GM21423 (cell line): Measurements from ENCODE around the gene NR5A2.

Source experiments
- ATAC-seq: cut with Tn5 transposase; IDR thresholded peaks from one replicate; pipeline ENCODE4 v1.9.1; 2021; ENCODE audit warnings: mild to moderate bottlenecking, moderate library complexity; ENCODE audit not compliant: unreplicated experiment

The NR5A2 gene

DNA sequence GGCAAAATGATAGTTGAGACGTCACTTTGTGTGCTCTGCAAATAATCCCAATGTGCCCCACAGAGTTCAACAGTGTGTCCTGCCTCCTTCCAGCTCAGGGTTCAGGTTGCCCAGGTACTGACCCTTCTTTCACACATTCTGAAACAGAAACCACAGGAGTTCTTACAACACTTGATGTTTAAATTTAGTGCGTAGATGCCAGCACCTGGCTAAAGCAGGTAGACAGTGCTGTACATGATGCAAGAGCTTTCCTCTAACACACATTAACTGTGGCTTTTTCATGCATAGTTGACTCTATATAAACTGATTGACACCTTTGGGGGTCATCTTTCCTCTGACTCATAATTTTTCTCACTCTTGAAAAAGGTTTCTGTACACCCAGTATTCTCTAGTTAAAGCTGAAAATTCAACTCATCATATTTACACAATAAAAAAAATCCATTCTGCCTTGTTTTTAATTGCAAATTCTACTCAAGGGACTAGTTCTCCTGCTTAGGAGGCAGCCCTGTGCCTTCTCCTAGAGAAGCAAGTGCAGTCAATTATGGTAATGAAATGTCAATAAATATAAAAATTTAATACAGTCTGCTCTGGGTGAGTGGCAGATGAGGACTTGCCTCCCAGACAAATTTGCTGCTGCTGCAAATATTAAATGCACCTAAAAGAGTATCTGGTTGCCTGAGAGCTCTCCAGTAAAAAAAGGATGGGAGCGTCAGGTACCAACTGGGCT is 91.4 kb downstream of the NR5A2 start:
- ATAC-seq, result no peak

DNA sequence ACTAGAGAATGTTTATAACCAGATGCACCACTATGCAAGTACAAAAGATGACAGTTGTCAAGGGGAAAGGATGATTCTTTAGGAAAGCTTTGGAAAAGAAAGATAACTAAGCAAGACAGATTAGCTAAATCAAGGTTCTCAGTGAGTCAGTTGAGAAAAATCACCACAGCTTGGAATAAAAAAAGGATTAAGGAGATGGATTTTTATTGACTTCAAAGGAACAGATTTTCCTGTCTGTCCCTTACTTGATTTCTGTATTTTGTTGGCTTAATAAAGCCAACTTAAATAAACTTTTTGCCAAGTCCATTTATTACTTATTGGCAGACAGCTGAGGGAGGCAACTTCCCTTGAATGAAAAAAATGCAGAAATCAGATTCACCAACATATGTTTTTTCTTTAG is 93.9 kb downstream of the NR5A2 start:
- ATAC-seq, result no peak

DNA sequence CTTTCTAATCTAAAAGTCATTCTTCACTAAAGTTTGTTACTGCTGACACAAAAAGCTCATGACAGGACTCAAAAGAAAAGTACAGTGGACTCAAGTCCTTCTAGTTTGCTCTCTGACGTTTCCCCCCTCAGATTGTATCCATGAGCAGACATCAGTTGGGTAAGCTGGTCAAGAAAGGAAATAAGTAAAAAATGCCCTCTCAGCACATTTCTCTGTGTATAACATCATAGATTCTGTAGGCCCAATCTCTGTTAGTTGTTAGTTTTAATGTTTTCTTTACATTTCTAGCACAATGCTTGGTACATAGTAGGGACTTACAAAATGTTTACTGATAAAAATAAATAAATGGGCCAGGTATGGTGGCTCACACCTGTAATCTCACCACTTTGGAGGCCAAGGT is 96.8 kb downstream of the NR5A2 start:
- ATAC-seq, result no peak

- ATAC-seq, result no peak
Measured at GRCh38 chr1:200128081-200128480, 100.6 kb downstream of the NR5A2 start.

DNA sequence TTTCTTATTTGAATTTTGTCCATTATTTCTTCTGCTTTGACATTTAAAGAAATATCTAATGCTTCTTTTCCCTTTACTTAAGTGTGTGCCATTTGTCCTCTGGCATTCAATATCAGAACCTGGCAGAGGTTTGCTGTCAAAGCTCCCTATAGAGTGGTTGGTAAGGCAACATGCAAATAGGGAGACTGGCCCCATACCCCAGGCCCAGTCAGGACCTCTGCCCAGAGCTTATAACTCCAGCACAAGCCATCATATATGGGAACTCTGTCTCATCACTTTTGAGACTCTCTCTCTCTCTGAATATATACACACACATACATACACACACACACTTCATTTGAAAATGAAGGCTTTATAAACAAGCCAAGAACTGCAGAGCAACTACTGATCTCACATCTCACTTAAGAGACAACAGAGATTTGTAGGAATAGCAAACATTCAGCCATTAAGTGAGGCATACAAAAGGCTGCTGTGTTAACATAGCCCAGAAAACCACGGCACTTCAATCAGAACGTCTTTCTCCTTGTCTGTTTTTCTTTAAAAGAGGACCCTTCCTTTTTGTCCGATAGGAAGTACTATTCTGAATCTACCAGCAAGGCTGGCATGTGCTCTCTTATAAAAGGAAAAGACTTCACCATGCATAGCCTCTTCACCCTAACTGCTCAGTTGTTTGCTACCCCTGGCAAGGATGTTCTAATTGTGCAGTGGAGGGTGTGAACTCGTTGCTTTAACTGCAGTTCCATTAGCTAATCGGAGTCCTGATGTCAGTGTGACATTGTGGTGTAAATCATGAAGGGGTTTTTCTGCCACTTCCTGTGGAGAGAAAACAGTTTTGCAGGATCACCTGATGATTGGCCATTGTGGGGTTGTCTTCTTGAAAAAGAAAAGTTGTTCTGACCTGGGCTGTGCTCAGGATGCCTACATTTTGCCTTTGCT is 101.7 kb downstream of the NR5A2 start:
- no peak for ATAC-seq

GRCh38 chr1:200130552-200130951 is 103.0 kb downstream of the NR5A2 start:
- ATAC-seq, result no peak

DNA sequence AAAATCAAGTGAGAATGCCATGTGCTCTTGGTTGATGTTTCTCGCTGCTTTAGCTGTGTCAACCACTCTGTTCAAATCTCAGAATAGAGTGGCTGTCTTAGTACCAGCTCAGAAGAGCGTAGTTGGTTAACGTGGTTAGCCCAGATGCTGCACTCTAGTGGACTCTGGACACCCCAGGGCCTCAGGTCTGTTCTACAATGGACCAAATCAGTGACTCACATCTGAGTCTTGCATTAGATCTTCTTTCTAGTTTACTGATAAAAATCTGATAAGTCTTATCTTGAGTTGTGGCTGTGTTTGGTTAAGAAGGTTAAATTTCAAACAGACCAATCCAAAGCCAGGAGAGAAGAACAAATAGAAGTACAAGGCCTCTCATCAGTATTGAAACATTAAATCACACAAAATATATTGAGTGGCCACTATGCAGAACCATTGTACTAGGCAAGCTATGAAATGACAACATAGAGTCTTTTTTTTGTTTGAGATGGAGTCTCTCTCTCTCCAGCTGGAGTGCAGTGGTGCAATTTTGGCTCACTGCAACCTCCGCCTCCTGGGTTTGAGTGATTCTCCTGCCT is 104.1 kb downstream of the NR5A2 start:
- no peak for ATAC-seq

- no peak for ATAC-seq
Measured at GRCh38 chr1:200133123-200133522, 105.6 kb downstream of the NR5A2 start.

DNA sequence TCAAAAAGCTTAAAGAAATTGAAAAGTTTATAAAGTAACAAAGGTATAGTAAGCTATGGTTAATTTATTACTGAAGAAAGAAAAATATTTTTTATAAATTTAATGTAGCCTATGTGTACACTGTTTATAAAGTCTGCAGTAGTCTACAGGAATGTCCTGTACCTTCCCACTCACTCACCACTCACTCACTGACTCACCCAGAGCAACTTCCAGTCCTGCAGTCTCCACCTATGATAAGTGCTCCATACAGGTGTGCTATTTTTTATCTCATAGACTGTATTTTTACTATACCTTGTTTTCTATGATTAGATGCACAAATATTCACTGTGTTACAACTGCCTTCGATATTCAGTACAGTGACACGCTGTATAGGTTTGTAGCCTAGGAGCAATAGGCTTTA is 106.6 kb downstream of the NR5A2 start:
- ATAC-seq, result no peak

DNA sequence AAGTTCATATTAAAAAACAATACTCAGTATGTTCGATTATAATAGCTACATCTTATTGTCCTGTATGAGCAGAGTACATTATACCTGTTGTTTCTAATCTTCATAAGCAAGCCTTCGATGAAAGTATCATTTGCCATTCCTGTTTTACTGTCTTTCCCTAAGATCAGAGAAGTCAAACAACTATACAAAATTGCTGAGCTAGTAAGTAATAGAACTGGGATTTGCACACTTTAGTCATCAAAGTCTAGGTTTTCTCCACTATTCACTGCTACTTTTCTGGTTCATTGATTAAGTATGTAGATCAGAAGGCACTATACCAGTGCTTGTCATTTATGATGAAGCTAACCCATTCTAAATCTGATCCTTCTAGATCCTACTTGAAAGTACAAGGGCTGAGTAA is 108.9 kb downstream of the NR5A2 start:
- no peak for ATAC-seq

DNA sequence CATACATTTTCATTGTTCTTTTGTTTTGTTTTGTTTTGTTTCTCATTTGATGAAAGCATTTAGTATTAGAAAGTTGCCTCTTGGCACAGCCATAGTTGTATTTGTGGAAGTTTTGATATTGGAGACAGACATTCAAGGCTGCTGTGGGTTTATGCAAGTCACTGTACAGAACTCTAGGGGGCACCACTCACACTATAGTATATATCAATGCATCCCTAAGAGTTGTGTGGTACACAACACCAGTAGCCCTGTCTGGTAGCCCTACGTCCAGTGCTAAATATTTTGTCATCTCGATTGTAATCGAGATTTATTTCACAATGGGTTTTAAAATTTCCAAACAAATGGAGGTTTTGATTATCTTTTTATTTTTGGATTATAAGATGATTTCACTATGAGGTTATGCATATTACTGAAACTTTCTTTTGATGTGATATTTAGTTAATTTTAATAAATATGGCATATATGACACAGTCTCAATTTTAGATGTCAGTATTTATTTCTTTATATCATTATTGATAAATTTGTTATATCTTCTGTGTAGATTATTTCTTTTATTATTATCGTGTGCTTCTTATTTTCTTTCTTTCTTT is 112.2 kb downstream of the NR5A2 start:
- no peak for ATAC-seq

- no peak for ATAC-seq
Measured at GRCh38 chr1:200143347-200143746, 115.8 kb downstream of the NR5A2 start.

DNA sequence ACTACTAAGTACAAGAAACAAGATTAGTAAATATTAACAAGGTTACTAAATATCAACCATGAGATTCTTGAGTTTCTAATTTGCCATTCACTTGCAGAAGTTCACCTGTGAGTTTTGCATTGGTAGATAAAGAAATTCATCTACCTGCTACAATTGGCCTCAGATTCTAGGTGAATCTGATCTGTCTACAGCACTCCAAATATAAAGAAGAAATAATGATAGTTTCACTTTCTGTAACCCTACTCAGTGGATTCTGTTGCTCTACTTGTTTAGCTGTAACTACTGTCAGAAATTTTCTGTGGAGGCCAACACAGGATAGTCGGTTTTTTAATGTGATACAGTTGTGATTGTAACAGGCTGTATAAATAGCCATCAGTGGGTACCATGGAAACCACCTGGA is 118.6 kb downstream of the NR5A2 start:
- no peak for ATAC-seq

- no peak for ATAC-seq
Measured at GRCh38 chr1:200147094-200147493, 119.6 kb downstream of the NR5A2 start.

GRCh38 chr1:200147742-200148141 is 120.2 kb downstream of the NR5A2 start:
- no peak for ATAC-seq

- ATAC-seq, result no peak
Measured at GRCh38 chr1:200150006-200150405, 122.5 kb downstream of the NR5A2 start.

DNA sequence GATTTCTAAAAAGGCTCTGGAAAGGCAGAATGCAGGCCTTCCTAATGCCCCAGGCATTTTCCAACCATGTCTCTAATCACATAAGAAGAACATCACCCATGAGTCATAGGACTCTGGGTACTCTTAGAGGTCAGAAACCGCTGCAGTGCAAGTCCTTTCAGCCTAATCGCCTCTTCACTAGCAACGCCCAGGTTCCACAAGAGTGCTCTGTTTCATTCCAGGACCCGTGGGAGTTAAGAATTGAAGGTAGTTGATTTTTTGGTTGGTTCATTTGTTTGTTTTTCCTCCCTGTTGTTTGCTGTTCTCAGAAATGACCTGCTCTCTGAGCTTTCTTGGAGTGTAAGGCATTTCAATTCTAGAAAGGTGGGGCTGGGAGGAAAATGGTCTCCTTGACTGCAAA is 123.2 kb downstream of the NR5A2 start:
- peak; percentile 34 for ATAC-seq

DNA sequence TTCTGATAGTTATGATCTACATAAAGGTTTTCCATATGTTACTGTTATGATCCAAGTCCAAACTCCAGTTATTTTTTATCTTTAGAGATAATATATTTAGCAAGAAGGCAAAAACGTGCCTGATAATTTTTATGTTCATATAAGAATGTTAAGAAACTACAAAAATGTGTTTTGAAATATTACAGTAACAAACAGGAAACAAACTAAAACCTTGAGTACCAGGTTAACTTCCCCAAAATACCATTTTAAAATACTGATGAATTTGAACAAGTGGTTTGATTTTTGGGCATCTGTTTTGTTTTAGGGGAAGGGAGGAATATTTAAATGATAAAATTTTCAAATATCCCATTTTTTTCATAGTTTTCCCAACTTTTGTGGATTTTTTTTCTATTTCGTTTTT is 124.8 kb downstream of the NR5A2 start:
- ATAC-seq, result no peak

- peak; percentile 59 for ATAC-seq
Measured at GRCh38 chr1:200153277-200154055, 126.0 kb downstream of the NR5A2 start.

GRCh38 chr1:200154069-200154767 is 126.7 kb downstream of the NR5A2 start:
- peak; percentile 83 for ATAC-seq
